Activated CD4-positive, alpha-beta T cell treated with anti-CD3 and anti-CD28 coated beads, Interleukin-2, amount 50 U/mL, for 1 hour (primary cell): ENCODE results near the gene PSMD12.
"Not testable (repeated sequence)": the region's sequence is repeated elsewhere in the genome, so short reads cannot be mapped to it uniquely, and the experiment has no call there.

Experiments
- DNase-seq: peaks from one replicate; pipeline ENCODE4 v3.0.0-alpha.2; 2020

PSMD12 gene

GRCh38 chr17:67366193-67367157 is at the start of gene PSMD12:
Gene PSMD12, minus strand, starts transcription at chr17:67366577. Its CDS starts 58 bp downstream, at chr17:67366519.
- peak; percentile 92 for DNase-seq

- DNase-seq = no peak
Measured at GRCh38 chr17:67415291-67415690, 48.9 kb upstream of the PSMD12 start.

DNA sequence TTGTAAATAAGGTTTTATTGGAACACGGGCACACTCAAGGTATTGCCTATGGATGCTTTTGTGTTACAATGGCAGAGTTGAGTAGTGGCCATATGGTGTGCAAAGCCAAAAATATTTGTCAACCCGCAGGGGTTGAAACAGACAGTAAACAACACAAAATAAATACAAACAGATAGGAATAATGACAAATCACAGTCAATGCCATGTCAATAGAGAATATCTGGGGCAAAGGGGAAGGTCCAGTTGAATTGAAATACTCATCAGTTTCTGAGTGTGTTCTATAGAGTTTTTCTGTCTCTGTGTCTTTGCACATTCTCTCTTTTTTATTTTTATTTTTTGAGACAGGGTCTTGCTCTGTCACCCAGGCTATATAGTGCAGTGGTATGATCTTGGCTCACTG is 48.2 kb upstream of the PSMD12 start:
- no peak for DNase-seq

- no peak for DNase-seq
Measured at GRCh38 chr17:67414130-67414529, 47.8 kb upstream of the PSMD12 start.

DNA sequence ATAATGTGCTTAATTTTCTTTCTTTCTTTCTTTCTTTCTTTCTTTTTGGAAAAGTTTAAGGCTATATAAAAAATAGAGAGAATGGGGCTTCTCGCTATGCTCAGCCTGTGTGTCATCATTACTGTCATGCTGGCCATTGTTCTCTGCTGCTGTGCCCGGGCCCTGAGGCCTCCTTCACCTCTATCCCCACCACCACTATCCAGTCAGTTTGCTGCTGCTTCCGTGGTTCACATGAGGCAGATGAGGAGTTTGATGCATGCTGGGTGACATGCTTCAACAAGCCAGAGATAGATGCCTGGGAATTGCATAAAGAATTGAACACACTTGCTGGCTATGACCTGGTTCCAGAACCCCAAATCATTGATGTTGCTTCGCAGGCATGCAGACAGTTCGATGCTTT is 47.0 kb upstream of the PSMD12 start:
- no peak for DNase-seq

- DNase-seq = no peak
Measured at GRCh38 chr17:67412941-67413340, 46.6 kb upstream of the PSMD12 start.

GRCh38 chr17:67412032-67412431 is 45.7 kb upstream of the PSMD12 start:
- no peak for DNase-seq

- DNase-seq = no peak
Measured at GRCh38 chr17:67411397-67411796, 45.0 kb upstream of the PSMD12 start.

DNA sequence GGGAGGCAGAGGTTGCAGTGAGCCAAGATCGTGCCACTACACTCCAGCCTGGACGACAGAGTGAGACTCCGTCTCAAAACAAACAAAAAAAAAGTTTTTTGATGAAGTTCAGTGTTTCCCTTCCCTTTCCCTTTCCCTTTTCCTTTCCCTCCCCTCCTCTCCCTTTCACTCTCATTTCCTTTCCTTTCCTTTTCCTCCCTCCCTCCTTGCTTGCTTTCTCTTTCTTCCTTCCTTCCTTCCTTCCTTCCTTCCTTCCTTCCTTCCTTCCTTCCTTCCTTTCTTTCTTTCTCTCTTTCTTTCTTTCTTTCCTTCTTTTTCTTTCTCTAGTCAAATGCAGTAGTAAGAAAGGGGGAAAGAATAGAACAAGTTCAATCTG is 42.1 kb upstream of the PSMD12 start:
- DNase-seq = not testable (repeated sequence)

GRCh38 chr17:67403483-67403882 is 37.1 kb upstream of the PSMD12 start:
- no peak for DNase-seq

DNA sequence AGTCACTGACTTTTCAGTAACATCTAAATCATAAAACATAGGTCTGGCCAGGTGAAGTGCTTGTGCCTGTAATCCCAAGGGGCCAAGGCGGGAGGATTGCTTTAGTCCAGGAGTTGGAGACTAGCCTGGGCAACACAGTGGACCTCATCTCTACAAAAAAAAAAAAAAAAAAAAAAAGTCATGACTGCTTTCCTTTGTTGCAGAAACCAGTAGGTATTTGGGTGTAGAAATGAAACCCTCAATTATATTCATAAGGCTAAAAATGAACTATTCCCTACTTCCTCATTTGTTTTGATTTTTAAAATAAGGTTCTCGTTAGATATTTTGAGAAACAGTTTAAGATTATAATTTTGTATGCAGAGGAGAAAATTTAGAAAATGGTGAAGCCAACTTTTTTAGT is 36.7 kb upstream of the PSMD12 start:
- no peak for DNase-seq

DNA sequence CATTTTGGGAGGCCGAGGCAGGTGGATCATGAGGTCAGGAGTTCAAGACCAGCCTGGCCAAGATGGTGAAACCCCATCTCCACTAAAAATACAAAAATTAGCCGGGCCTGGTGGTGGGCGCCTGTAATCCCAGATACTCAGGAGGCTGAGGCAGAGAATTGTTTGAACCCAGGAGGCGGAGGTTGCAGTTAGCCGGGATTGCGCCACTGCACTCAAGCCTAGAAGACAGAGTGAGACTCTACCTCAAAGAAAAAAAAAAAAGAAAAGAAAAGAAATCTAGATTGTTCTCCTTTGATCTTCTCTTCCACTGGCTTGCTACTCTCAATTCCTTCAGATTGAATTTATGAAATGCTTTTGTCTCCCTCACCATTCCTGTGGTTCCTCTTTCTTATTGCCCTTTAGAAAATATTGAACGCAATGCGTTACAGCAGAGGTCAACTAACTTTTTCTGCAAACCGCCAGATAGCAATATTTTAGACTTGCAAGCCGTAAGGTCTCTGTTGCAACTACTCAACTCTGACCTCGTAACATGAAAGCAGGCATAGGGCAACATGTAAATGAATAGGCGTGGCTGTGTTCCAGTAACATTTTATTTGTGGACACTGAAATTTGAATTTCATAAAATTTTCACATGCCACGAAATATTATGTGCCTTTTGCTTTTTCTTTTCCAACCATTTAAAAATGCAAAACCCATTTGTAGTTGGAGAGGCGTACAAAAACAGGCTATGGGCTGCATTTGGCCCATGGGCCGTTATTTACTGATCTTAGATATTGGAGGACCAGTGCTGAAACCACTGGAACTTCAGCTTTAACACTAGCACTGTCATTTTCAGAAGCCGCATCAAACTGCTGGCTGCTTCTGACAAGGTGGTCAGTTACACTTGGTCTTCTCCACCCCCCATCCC is 35.5 kb upstream of the PSMD12 start:
- no peak for DNase-seq

- no peak for DNase-seq
Measured at GRCh38 chr17:67401106-67401505, 34.7 kb upstream of the PSMD12 start.

GRCh38 chr17:67400193-67400592 is 33.8 kb upstream of the PSMD12 start:
- DNase-seq = no peak

DNA sequence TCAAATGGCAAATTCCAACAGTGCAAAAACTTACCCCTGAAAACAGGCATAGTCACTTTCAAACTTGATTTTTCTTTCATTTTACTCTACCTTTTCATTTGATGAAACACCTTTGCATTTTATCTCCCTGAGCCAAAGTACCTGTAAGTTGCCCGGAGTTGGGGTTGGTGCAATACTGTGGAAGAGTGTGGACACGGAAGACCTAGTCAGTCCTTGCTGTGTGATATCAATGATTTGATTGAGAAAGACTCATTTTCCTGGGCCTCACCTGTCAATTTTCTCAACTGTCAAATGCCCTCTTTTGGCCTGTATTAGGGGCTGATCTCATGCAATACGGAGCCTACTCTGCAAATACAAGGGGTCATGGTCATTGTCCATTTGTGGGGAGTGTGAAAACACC is 33.3 kb upstream of the PSMD12 start:
- DNase-seq = no peak

GRCh38 chr17:67393809-67394397 is 27.5 kb upstream of the PSMD12 start:
- DNase-seq = no peak

DNA sequence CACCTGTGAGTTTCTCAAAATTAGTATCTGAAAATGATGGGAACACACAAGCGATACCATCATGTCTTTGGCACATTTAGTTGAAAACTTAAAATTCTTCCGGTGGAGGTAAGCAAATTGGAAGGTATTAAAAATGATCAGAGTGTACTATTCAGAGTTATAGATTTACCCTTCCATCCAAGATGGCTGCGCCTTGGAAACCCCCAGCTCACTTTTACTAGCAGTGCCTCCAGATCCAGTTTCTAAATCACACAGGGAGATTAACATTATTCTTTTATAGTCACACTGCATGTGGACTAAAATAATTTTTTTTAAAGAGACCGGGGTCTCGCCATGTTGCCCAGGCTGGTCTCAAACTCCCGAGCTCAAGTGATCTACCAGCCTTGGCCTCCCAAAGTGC is 25.7 kb upstream of the PSMD12 start:
- no peak for DNase-seq

- peak; percentile 59 for DNase-seq
Measured at GRCh38 chr17:67390646-67391361, 24.4 kb upstream of the PSMD12 start.

DNA sequence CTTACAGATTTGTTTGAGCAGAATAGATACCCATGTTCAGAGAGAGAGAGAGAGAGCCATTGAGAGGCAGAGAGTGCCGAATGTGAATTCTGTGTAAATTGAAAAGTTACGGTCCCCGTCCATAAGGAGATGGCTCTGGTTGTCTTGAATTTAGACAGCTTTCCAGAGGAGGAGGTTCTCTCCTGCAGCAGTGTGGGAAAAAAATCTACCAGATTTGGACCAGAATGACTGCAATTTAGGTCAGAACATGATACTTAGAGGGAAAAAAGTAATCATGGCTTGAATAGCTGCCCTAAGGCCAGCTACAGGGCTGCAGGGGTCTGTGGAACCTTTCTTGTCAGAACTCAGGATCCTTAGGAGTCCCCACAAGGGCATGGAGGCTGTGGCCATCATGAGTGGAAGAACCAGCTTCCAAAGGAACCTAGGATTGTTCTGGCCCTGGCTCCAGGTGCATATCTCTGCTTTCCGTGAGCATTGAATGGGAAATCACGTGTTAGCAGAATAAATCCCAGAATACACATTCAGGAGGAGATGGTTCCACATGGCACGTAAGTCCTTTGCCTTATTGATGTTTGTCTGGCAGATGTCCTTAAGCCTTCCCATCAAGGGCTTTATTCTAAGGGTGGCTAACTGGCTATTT is 23.7 kb upstream of the PSMD12 start:
- no peak for DNase-seq

GRCh38 chr17:67388986-67389385 is 22.6 kb upstream of the PSMD12 start:
- no peak for DNase-seq

DNA sequence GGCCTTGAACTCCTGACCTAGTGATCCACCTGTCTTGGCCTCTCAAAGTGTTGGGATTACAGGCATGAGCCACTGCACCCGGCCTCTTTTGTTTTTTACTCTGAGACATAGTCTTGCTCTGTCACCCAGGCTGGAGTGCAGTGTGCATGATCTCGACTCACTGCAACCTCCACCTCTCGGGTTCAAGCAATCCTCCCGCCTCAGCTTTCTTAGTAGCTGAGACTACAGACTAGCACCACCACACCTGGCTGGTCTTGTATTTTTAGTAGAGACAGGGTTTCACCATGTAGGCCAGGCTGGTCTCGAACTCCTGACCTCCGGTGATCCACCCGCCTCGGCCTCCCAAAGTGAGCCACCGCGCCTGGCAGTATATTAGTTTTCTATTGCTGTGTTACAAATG is 22.2 kb upstream of the PSMD12 start:
- not testable (repeated sequence) for DNase-seq

GRCh38 chr17:67386965-67387551 is 20.7 kb upstream of the PSMD12 start:
- DNase-seq = peak; percentile 59
